Lung (tissue), 12 donors: Measurements from ENCODE around the gene SLC41A3. TPM values are rescaled to one million over a fixed set of nuclear protein-coding genes. Genes with fewer than 3 reads are reported as not detected.

Experiments
- ATAC-seq: fragments of 200-7000 bp; cut with Tn5 transposase; one replicate; pipeline ENCODE4 v1.9.1; 2020; ENCODE audit warnings: moderate number of reproducible peaks; ENCODE audit not compliant: insufficient read depth, low FRiP score
- DNase-seq, 3 donors: peaks; one replicate each; pipeline ENCODE4 v3.0.0-alpha.2; 2013 to 2017
- H3K27ac ChIP-seq, 2 donors: one replicate each; pipeline ENCODE4 v1.5.1; 2013; ENCODE audit warnings: mild to moderate bottlenecking in 2 of 2, moderate library complexity in 2 of 2, control low read depth in 1 of 2, inconsistent platforms in 1 of 2, low read depth in 1 of 2, low read length in 1 of 2
- H3K27me3 ChIP-seq, 3 donors: one replicate each; pipeline ENCODE4 v1.5.1; 2013; ENCODE audit warnings: low read length in 2 of 3; ENCODE audit not compliant: control insufficient read depth in 3 of 3, insufficient read depth in 3 of 3
- H3K36me3 ChIP-seq, 4 donors: one replicate each; pipeline ENCODE4 v1.5.1; 2013; ENCODE audit warnings: low read length in 4 of 4, mild to moderate bottlenecking in 1 of 4, moderate library complexity in 1 of 4; ENCODE audit not compliant: control insufficient read depth in 4 of 4, insufficient read depth in 4 of 4
- H3K4me1 ChIP-seq, 5 donors: one replicate each; pipeline ENCODE4 v1.5.1; 2013; ENCODE audit warnings: low read length in 5 of 5, mild to moderate bottlenecking in 2 of 5, moderate library complexity in 1 of 5; ENCODE audit not compliant: control insufficient read depth in 5 of 5, insufficient read depth in 5 of 5
- H3K4me3 ChIP-seq: one replicate; pipeline ENCODE4 v1.5.1; 2013; ENCODE audit warnings: mild to moderate bottlenecking, control low read depth, moderate library complexity
- H3K9ac ChIP-seq, 2 donors: one replicate each; pipeline ENCODE4 v1.5.1; 2013; ENCODE audit warnings: low read length in 2 of 2, control low read depth in 1 of 2; ENCODE audit not compliant: insufficient read depth in 1 of 2
- H3K9me3 ChIP-seq, 4 donors: one replicate each; pipeline ENCODE4 v1.5.1; 2013; ENCODE audit warnings: low read length in 3 of 4, mild to moderate bottlenecking in 1 of 4, moderate library complexity in 1 of 4; ENCODE audit not compliant: control insufficient read depth in 4 of 4, insufficient read depth in 3 of 4
- WGBS, 2 donors: extraction: QIAGEN DNeasy Blood & Tissue Kit; methylation state at CpG; one replicate each; pipeline ENCODE4 v1.1.7; 2013; 5-methylcytosine and 5-hydroxymethylcytosine counted together
- polyA plus RNA-seq, 2 donors: library from polyadenylated mRNA; stranded (reverse); fragments of 200-250 nt; gene quantifications; one replicate each; pipeline ENCODE4 v1.2.1, GENCODE V29; 2013
- total RNA-seq, 2 donors: library from RNA; depleted of rRNA in 1 of 2; stranded (reverse); fragments of >200 nt in 1 of 2; gene quantifications; one replicate each; pipeline ENCODE4 v1.2.1, GENCODE V29; 2014 to 2021
- TF ChIP-seq, protein P1 (sequence below): IDR thresholded peaks from 2 replicates; pipeline ENCODE4 v1.5.1; 2012; ENCODE audit warnings: mild to moderate bottlenecking; ENCODE audit errors: control extremely low read depth, extremely low read depth
- donor health status: control.
- donor health status: control.
- donor health status: Bipolar disorder and iron deficiency.
- donor health status: healthy.
- donor health status: DM: yes; HTN: yes; CAD: no.

SLC41A3 gene
- total and polyA plus RNA-seq, 4 donors: 16.9 to 50.2 (median 34.8) TPM

DNA sequence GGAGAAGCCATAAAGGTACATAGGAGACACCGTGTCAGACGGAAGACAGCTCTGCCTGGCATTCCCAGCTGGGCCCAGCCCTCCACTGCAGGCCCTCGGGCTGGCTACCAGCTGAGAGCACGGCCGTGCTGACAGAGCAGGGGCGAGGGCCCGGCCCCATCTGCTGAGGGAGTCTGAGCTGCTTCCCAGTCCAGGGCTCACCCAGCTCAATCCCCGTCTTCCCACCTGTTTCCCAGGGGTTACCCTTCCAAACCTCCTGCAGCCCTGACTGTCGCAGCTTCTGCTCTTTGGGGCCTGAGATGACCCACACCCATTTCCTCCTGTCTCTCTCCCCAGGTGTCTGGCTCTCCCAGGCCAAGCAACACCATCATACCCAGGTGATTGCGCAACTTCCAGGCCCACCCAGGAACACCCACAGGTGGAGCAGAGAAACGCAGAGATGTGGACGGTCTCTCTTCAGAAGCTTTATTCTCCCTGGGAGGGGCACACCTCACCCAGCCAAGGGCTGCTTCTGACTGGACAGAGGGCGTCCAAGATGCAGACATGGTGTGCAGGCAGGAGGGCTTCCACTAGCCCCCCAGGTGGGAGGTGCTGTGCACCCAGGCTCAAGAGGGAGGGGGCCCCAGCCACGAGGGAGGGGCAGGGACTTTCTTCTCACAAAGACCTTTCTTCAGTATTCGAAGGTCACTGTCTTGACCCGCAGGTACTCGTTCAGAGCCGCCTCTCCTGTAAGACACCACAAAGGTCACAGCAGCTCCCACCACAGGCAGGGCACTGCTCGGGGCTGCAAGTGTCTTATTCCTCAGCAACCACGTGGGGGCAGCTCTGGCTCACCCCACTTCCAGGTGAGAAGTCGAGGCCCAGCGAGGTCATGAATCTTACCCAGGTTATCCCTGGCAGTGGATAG lies 19.4 kb upstream of the SLC41A3 start:
- ATAC-seq: no peak
- no peaks in the 10 kb centered on the region for H3K36me3 ChIP-seq
- no peak overlapping the region for H3K27ac ChIP-seq
- WGBS, 2 donors: 76 to 86% methylated on average over 21 to 22 of the region's 22 CpGs
- H3K9ac ChIP-seq: no peak overlapping the region
- TF ChIP-seq, protein P1, sequence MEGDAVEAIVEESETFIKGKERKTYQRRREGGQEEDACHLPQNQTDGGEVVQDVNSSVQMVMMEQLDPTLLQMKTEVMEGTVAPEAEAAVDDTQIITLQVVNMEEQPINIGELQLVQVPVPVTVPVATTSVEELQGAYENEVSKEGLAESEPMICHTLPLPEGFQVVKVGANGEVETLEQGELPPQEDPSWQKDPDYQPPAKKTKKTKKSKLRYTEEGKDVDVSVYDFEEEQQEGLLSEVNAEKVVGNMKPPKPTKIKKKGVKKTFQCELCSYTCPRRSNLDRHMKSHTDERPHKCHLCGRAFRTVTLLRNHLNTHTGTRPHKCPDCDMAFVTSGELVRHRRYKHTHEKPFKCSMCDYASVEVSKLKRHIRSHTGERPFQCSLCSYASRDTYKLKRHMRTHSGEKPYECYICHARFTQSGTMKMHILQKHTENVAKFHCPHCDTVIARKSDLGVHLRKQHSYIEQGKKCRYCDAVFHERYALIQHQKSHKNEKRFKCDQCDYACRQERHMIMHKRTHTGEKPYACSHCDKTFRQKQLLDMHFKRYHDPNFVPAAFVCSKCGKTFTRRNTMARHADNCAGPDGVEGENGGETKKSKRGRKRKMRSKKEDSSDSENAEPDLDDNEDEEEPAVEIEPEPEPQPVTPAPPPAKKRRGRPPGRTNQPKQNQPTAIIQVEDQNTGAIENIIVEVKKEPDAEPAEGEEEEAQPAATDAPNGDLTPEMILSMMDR: no peak
- H3K4me3 ChIP-seq: no peak overlapping the region
- peaks cover 0 to 3% (median 0%) of the 10 kb centered on the region in 4 donors for H3K9me3 ChIP-seq
- H3K4me1 ChIP-seq: peaks cover 0 to 4% (median 0%) of the 10 kb centered on the region in 5 donors
- no peaks in the 10 kb centered on the region for H3K27me3 ChIP-seq
- DNase-seq: no peak

DNA sequence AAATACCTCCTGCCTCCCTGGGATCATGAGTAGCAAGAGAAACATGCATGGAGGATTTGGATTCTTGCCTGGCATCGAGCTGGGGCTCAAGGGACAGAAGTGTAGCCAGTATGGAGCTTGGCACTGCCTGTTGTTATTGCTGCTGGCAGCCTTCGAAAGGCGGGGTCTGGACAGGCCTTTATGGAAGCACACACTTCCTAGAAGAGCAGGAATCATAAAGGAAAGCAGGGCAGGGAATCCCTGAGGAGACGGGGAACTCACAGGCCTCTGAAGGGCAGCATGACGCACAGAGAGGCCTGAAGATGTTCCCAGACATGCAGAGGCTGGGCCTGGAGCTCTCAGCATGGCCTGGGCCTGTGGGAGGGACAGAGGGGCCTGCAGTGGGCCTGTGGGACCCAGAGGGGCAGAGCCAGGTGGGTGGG lies 18.6 kb upstream of the SLC41A3 start:
- Histone ChIP-seq H3K9ac (no peak overlapping the region), H3K36me3 (no peaks in the 10 kb centered on the region), H3K27me3 (no peaks in the 10 kb centered on the region), H3K9me3 (peaks cover 0 to 6% (median 0%) of the 10 kb centered on the region in 4 donors), H3K4me1 (peaks cover 0 to 9% (median 0%) of the 10 kb centered on the region in 5 donors), H3K27ac (no peak overlapping the region), H3K4me3 (no peak overlapping the region)
- ATAC-seq: no peak
- 51 to 74% methylated on average over 5 of the region's 5 CpGs for WGBS, 2 donors
- TF ChIP-seq, protein P1: no peak
- DNase-seq: no peak

DNA sequence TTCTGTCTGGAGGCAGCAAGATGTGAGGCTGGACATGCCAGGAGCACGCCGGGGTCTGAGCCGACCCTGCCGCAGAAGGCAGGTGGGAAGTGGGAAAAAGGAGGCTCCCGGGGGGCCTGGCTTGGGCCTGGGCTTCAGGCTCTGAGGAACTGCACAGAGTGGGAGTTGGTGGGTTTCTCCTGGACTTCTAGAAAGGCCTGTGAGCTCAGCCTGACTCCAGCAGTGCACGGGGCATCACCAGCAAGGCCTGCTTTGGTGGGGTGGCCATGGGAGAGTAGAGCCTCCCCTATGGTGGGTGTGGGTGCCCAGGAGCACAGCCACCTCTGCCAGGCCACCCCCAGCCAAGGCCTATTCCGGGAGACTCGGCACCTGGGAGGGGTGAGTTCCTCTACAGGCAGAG lies 18.1 kb upstream of the SLC41A3 start:
- ATAC-seq: no peak
- 80% methylated on average over 8 of the region's 8 CpGs for WGBS, 2 donors
- no peak for DNase-seq

More for the DNA sequence above, 18.1 kb upstream of the SLC41A3 start:
- Histone ChIP-seq H3K27me3 (no peaks in the 10 kb centered on the region), H3K36me3 (no peaks in the 10 kb centered on the region), H3K4me3 (no peak overlapping the region), H3K4me1 (peaks cover 0 to 9% (median 0%) of the 10 kb centered on the region in 5 donors), H3K27ac (no peak overlapping the region), H3K9me3 (peaks cover 0 to 6% (median 0%) of the 10 kb centered on the region in 4 donors), H3K9ac (no peak overlapping the region)
- TF ChIP-seq, protein P1: no peak
